Measurements from ENCODE around the gene GTF2F2.

DNA sequence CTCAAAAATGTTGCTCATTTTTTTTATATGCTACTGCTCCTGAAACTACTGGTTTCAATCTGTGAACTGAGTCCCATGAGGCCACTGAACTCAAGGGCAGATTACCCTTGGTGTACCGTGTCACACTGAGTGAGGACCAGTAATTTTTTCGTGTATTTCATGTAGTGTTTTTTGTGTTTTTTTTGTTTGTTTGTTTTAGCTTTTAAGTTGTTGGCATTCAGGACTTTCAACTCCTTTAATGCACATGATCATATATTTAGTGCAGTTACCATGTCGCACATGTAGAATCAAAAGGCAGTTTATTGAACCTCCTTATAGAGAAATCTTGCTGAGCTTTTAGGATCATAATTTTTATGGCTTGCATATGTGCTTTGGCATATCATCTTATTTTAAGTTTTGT is 162.7 kb downstream of the GTF2F2 start:
- TF ChIP-seq, protein P1, sequence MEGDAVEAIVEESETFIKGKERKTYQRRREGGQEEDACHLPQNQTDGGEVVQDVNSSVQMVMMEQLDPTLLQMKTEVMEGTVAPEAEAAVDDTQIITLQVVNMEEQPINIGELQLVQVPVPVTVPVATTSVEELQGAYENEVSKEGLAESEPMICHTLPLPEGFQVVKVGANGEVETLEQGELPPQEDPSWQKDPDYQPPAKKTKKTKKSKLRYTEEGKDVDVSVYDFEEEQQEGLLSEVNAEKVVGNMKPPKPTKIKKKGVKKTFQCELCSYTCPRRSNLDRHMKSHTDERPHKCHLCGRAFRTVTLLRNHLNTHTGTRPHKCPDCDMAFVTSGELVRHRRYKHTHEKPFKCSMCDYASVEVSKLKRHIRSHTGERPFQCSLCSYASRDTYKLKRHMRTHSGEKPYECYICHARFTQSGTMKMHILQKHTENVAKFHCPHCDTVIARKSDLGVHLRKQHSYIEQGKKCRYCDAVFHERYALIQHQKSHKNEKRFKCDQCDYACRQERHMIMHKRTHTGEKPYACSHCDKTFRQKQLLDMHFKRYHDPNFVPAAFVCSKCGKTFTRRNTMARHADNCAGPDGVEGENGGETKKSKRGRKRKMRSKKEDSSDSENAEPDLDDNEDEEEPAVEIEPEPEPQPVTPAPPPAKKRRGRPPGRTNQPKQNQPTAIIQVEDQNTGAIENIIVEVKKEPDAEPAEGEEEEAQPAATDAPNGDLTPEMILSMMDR (IDR thresholded peaks at IDR 0.05; ENCODE audit: low read depth, low read length), result no peak
- no peak for TF ChIP-seq EZH2phosphoT487 (IDR thresholded peaks at IDR 0.05; ENCODE audit: low read depth)
